ENCODE results near the gene SECTM1. TPM values are rescaled to one million over a fixed set of nuclear protein-coding genes. Genes with fewer than 3 reads are reported as not detected.
"Not testable (repeated sequence)": the region's sequence is repeated elsewhere in the genome, so short reads cannot be mapped to it uniquely, and the experiment has no call there.

SECTM1 gene
- total RNA-seq (1 to 10 TPM in 1 of 2 experiments, under 1 TPM in 1; 0.49 to 1.1 TPM), polyA plus RNA-seq (1.9 TPM)

GRCh38 chr17:82333279-82334171 lies at the start of gene SECTM1:
TSS of gene SECTM1 (minus strand) at chr17:82333766. CDS start at chr17:82327240, 6,526 bp downstream.
- Histone ChIP-seq H3K27ac (ENCODE audit: low read depth, low read length) (peak within 1 kb of the TSS; percentile 82), H3K27me3 (ENCODE audit: insufficient read depth, low read length, poor library complexity, severe bottlenecking) (no peaks in the 10 kb centered on the region), H3K4me3 (ENCODE audit: low read length) (peak within 1 kb of the TSS; percentile 63), H3K36me3 (ENCODE audit: insufficient read depth, low read length) (no peaks in the 10 kb centered on the region), H3K4me1 (ENCODE audit: insufficient read depth, low read length) (peaks cover 25% of the 10 kb centered on the region), H3K9me3 (ENCODE audit: low read length) (no peaks in the 10 kb centered on the region)
- Mint-ChIP-seq H3K9me3 (no peaks in the 10 kb centered on the region), H3K27me3 (peaks cover 8% of the 10 kb centered on the region in 2 donors), H3K4me3 (peak within 1 kb of the TSS; percentile 88 to 99 (median 95)), H3K36me3 (peaks cover 0 to 2% (median 0%) of the 10 kb centered on the region in 3 donors), H3K4me1 (peaks cover 13 to 27% (median 19%) of the 10 kb centered on the region in 3 donors), H3K27ac (peak within 1 kb of the TSS in 7 of 8 donors; percentile 47 to 99 (median 95))
- POLR2A ChIA-PET: interaction anchor here (0.6 to 1.4 kb wide), 5 partner anchors 17 to 202 kb away, joined by 3 to 4 read pairs (median 3); no protein-coding TSS in a partner anchor
- CTCF ChIA-PET: interaction anchor here (0.6 to 2.1 kb wide), 5 partner anchors 16 to 363 kb away, joined by 3 to 9 read pairs (median 5); partner anchors contain the start of gene CD7
- peak in 1 of 5 donors; percentile 48 for DNase-seq

- H3K27me3 ChIP-seq (ENCODE audit: insufficient read depth, low read length, poor library complexity, severe bottlenecking): no peaks in the 10 kb centered on the region
- Mint-ChIP-seq H3K4me1 (peaks cover 2 to 13% (median 7%) of the 10 kb centered on the region in 3 donors), H3K4me3 (no peak overlapping the region), H3K36me3 (no peaks in the 10 kb centered on the region), H3K27me3 (peaks cover 20 to 26% of the 10 kb centered on the region in 2 donors), H3K27ac (no peak overlapping the region), H3K9me3 (no peaks in the 10 kb centered on the region)
- no peak overlapping the region for H3K4me3 ChIP-seq (ENCODE audit: low read length)
- CTCF ChIA-PET: no interaction called here
- peak in 1 of 5 donors; percentile 46 for DNase-seq
- no peaks in the 10 kb centered on the region for H3K4me1 ChIP-seq (ENCODE audit: insufficient read depth, low read length)
- H3K27ac ChIP-seq (ENCODE audit: low read depth, low read length): no peak overlapping the region
- no peaks in the 10 kb centered on the region for H3K9me3 ChIP-seq (ENCODE audit: low read length)
- POLR2A ChIA-PET: no interaction called here
- no peaks in the 10 kb centered on the region for H3K36me3 ChIP-seq (ENCODE audit: insufficient read depth, low read length)
Measured at GRCh38 chr17:82382933-82383255, 49.3 kb upstream of the SECTM1 start.

- H3K4me3 ChIP-seq (ENCODE audit: low read length); H3K27ac ChIP-seq (ENCODE audit: low read depth, low read length); POLR2A ChIA-PET; H3K27ac Mint-ChIP-seq; H3K27me3 ChIP-seq (ENCODE audit: insufficient read depth, low read length, poor library complexity, severe bottlenecking); H3K4me1 Mint-ChIP-seq; H3K9me3 Mint-ChIP-seq; H3K9me3 ChIP-seq (ENCODE audit: low read length); H3K4me3 Mint-ChIP-seq; H3K36me3 ChIP-seq (ENCODE audit: insufficient read depth, low read length); H3K4me1 ChIP-seq (ENCODE audit: insufficient read depth, low read length); CTCF ChIA-PET; H3K36me3 Mint-ChIP-seq: not testable (repeated sequence)
- peak in 1 of 5 donors; percentile 16 for DNase-seq
- H3K27me3 Mint-ChIP-seq: peaks cover 20 to 26% of the 10 kb centered on the region in 2 donors
Measured at GRCh38 chr17:82382220-82382932, 48.8 kb upstream of the SECTM1 start.

DNA sequence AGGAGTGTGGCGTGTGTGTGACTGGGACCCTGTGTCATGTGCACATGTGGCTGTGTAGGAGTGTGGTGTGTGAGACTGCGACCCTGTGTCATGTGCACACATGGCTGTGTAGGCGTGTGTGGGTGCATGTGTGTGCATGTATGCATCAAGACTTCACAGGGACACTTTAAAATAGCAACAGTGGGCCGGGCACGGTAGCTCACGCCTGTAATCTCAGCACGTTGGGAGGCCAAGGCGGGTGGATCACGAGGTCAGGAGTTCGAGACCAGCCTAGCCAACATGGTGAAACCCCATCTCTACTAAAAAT lies 48.1 kb upstream of the SECTM1 start:
- H3K4me3 ChIP-seq (ENCODE audit: low read length); H3K27ac ChIP-seq (ENCODE audit: low read depth, low read length); H3K36me3 Mint-ChIP-seq; H3K4me1 Mint-ChIP-seq; H3K9me3 Mint-ChIP-seq; H3K36me3 ChIP-seq (ENCODE audit: insufficient read depth, low read length); H3K4me1 ChIP-seq (ENCODE audit: insufficient read depth, low read length); H3K4me3 Mint-ChIP-seq; H3K27me3 ChIP-seq (ENCODE audit: insufficient read depth, low read length, poor library complexity, severe bottlenecking); H3K9me3 ChIP-seq (ENCODE audit: low read length); POLR2A ChIA-PET; CTCF ChIA-PET; H3K27ac Mint-ChIP-seq: not testable (repeated sequence)
- peak in 1 of 5 donors; percentile 12 for DNase-seq
- H3K27me3 Mint-ChIP-seq: peaks cover 19 to 26% of the 10 kb centered on the region in 2 donors

DNA sequence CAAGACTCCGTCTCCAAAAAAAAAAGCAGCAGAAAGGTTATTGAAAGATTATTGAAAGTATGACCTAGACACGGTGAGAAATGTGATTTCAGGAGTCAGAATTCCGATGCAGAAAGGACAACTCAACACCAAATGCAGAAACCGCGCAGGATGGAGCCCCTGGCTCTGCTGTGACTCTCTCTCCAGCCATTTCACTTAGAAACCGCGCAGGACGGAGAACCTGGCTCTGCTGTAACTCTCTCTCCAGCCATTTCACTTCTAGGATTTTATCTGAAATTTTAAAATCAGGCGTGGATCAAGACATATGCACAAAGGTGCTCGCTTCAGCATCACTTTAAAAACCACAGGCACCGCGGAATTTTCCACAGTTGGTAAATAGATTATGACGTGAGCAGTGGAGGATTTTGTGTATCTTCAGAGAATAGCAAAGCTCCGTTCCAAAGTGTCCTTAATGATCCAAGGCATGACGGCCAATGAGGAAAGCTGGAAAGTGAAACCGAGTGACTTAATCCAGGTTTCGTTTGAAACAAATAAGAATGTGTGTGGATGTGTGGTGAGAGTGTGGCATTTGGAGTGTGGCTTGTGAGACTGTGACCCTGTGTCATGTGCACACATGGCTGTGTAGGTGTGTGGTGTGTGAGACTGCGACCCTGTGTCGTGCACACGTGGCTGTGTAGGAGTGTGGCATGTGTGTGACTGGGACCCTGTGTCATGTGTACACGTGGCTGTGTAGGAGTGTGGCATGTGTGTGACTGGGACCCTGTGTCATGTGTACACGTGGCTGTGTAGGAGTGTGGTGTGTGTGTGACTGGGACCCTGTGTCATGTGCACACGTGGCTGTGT lies 47.5 kb upstream of the SECTM1 start:
- H3K27me3 Mint-ChIP-seq: peaks cover 21 to 27% of the 10 kb centered on the region in 2 donors
- CTCF ChIA-PET: no interaction called here
- POLR2A ChIA-PET: no interaction called here
- Histone ChIP-seq H3K27ac (ENCODE audit: low read depth, low read length) (no peak overlapping the region), H3K27me3 (ENCODE audit: insufficient read depth, low read length, poor library complexity, severe bottlenecking) (no peaks in the 10 kb centered on the region), H3K4me3 (ENCODE audit: low read length) (no peak overlapping the region), H3K4me1 (ENCODE audit: insufficient read depth, low read length) (no peaks in the 10 kb centered on the region), H3K36me3 (ENCODE audit: insufficient read depth, low read length) (no peaks in the 10 kb centered on the region), H3K9me3 (ENCODE audit: low read length) (no peaks in the 10 kb centered on the region)
- H3K36me3 Mint-ChIP-seq: no peaks in the 10 kb centered on the region
- no peaks in the 10 kb centered on the region for H3K9me3 Mint-ChIP-seq
- H3K27ac Mint-ChIP-seq: peak overlapping the region in 1 of 8 donors; percentile 2
- peak overlapping the region in 1 of 7 donors; percentile 26 for H3K4me3 Mint-ChIP-seq
- peak in 1 of 5 donors; percentile 0 for DNase-seq
- peaks cover 0 to 7% (median 7%) of the 10 kb centered on the region in 3 donors for H3K4me1 Mint-ChIP-seq

DNA sequence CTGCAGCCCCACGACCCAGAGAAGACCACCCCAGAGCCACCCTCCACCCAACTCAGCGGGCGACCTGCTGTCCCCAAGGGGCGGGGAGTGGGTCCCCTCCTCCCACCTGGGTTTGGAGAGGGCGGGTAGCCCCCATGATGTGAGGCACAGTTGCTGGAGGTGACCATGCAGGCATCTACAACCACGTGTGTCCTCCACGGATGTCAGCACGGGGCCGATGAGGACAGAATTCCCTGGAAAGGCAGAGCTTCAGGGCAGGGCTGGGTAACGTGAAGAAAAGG lies 45.1 kb upstream of the SECTM1 start:
- Histone ChIP-seq H3K4me3 (ENCODE audit: low read length) (no peak overlapping the region), H3K36me3 (ENCODE audit: insufficient read depth, low read length) (no peaks in the 10 kb centered on the region), H3K27me3 (ENCODE audit: insufficient read depth, low read length, poor library complexity, severe bottlenecking) (no peaks in the 10 kb centered on the region), H3K4me1 (ENCODE audit: insufficient read depth, low read length) (no peaks in the 10 kb centered on the region), H3K27ac (ENCODE audit: low read depth, low read length) (no peak overlapping the region), H3K9me3 (ENCODE audit: low read length) (no peaks in the 10 kb centered on the region)
- H3K36me3 Mint-ChIP-seq: no peaks in the 10 kb centered on the region
- H3K4me3 Mint-ChIP-seq: no peak overlapping the region
- H3K4me1 Mint-ChIP-seq: peaks cover 0 to 7% (median 7%) of the 10 kb centered on the region in 3 donors
- POLR2A ChIA-PET: no interaction called here
- no peaks in the 10 kb centered on the region for H3K9me3 Mint-ChIP-seq
- peak in 1 of 5 donors; percentile 41 for DNase-seq
- H3K27me3 Mint-ChIP-seq: peaks cover 22 to 29% of the 10 kb centered on the region in 2 donors
- CTCF ChIA-PET: no interaction called here
- peak overlapping the region in 1 of 8 donors; percentile 17 for H3K27ac Mint-ChIP-seq

- Histone ChIP-seq H3K27me3 (ENCODE audit: insufficient read depth, low read length, poor library complexity, severe bottlenecking) (no peaks in the 10 kb centered on the region), H3K27ac (ENCODE audit: low read depth, low read length) (no peak overlapping the region), H3K9me3 (ENCODE audit: low read length) (no peaks in the 10 kb centered on the region), H3K4me1 (ENCODE audit: insufficient read depth, low read length) (no peaks in the 10 kb centered on the region), H3K36me3 (ENCODE audit: insufficient read depth, low read length) (no peaks in the 10 kb centered on the region), H3K4me3 (ENCODE audit: low read length) (no peak overlapping the region)
- Mint-ChIP-seq H3K27ac (no peak overlapping the region), H3K9me3 (no peaks in the 10 kb centered on the region), H3K4me3 (no peak overlapping the region), H3K36me3 (no peaks in the 10 kb centered on the region), H3K27me3 (peaks cover 28 to 33% of the 10 kb centered on the region in 2 donors), H3K4me1 (peaks cover 0 to 7% (median 7%) of the 10 kb centered on the region in 3 donors)
- ChIA-PET CTCF (no interaction called here), POLR2A (no interaction called here)
- DNase-seq: peak in 1 of 5 donors; percentile 24
Measured at GRCh38 chr17:82377924-82378740, 44.6 kb upstream of the SECTM1 start.

Data from CD8-positive, alpha-beta memory T cell (primary cell).